K562 (cell line): ENCODE measurements around the gene USP24. TPM values are rescaled to one million over a fixed set of nuclear protein-coding genes. Genes with fewer than 3 reads are reported as not detected.

Experiments
- ATF1 ChIP-seq, 2 experiments: fragments of 450-650 bp in 1 of 2; IDR thresholded peaks; 2 replicates each; pipeline ENCODE4 v1.6.1; 2016; ENCODE audit warnings: missing compliant biosample characterization in 1 of 2, missing genetic modification characterization in 1 of 2
- CHD1 ChIP-seq: fragments of 200-600 bp; sonication (generic); IDR thresholded peaks from one replicate; pipeline ENCODE4 v1.6.1; 2012; ENCODE audit warnings: mild to moderate bottlenecking, moderate library complexity, low read length, inconsistent platforms
- DMBX1 ChIP-seq: fragments of 250-450 bp; sonication (Bioruptor Pico); IDR thresholded peaks from 2 replicates; pipeline ENCODE4 v1.8.0; 2022; ENCODE audit warnings: inconsistent platforms, mild to moderate bottlenecking, moderate library complexity, borderline replicate concordance
- GABPB1 ChIP-seq: sonication (generic); formaldehyde crosslinking; IDR thresholded peaks from 2 replicates; pipeline ENCODE4 v1.8.0; 2022; ENCODE audit warnings: mild to moderate bottlenecking, missing genetic modification reagents
- MYBL2 ChIP-seq, 2 experiments: fragments of 450-650 bp in 1 of 2; sonication (generic) in 1 of 2; formaldehyde crosslinking in 1 of 2; IDR thresholded peaks; 2 replicates each; pipeline versions ENCODE4 v1.6.1 to v1.8.1; 2017 to 2022; ENCODE audit warnings: borderline replicate concordance in 1 of 2, inconsistent platforms in 1 of 2, low read depth in 1 of 2, mild to moderate bottlenecking in 1 of 2, missing genetic modification reagents in 1 of 2, moderate library complexity in 1 of 2
- MYNN ChIP-seq, 2 experiments: sonication (generic); formaldehyde crosslinking in 1 of 2; IDR thresholded peaks; 2 replicates each; pipeline versions ENCODE4 v1.5.0 to v1.6.1; 2016 to 2020; ENCODE audit warnings: antibody characterized with exemption in 1 of 2, missing genetic modification reagents in 1 of 2
- NCOR1 ChIP-seq: fragments of 450-650 bp; IDR thresholded peaks from 2 replicates; pipeline ENCODE4 v1.6.1; 2016; ENCODE audit warnings: mild to moderate bottlenecking, moderate library complexity
- PHB2 ChIP-seq: fragments of 450-650 bp; IDR thresholded peaks from 2 replicates; pipeline ENCODE4 v1.6.1; 2017; ENCODE audit warnings: low read depth
- RAD21 ChIP-seq, 2 experiments: fragments of 250-450 bp in 1 of 2; fragments of 450-650 bp in 1 of 2; sonication (Bioruptor Pico) in 1 of 2; formaldehyde crosslinking in 1 of 2; IDR thresholded peaks in 1 of 2; conservative IDR thresholded peaks in 1 of 2; 2 replicates each; pipeline versions ENCODE4 v1.4.0 to v1.8.0; 2020 to 2022; ENCODE audit warnings: mild to moderate bottlenecking in 2 of 2, moderate library complexity in 1 of 2
- RB1 ChIP-seq: fragments of 450-650 bp; IDR thresholded peaks from 2 replicates; pipeline ENCODE4 v1.6.1; 2017; ENCODE audit warnings: low read depth, mild to moderate bottlenecking
- SETDB1 ChIP-seq: IDR thresholded peaks from one replicate; pipeline ENCODE4 v1.6.1; 2012; ENCODE audit warnings: low read length, control low read depth, inconsistent platforms
- STAT5A ChIP-seq: IDR thresholded peaks from 2 replicates; pipeline ENCODE4 v1.6.1; 2012; ENCODE audit warnings: low read length, inconsistent platforms, borderline replicate concordance
- TGIF2 ChIP-seq: sonication (generic); formaldehyde crosslinking; IDR thresholded peaks from 2 replicates; pipeline ENCODE4 v1.8.1; 2022; ENCODE audit warnings: mild to moderate bottlenecking, missing genetic modification reagents, moderate library complexity
- ZNF274 ChIP-seq: IDR thresholded peaks from 2 replicates; pipeline ENCODE4 v1.6.1; 2011; ENCODE audit warnings: low read depth, mild to moderate bottlenecking, low read length, moderate library complexity, borderline replicate concordance
- ZNF584 ChIP-seq: fragments of 200-800 bp; sonication (Bioruptor generic); IDR thresholded peaks from 2 replicates; pipeline ENCODE4 v1.6.1; 2016; ENCODE audit warnings: low read depth, mild to moderate bottlenecking, missing genetic modification characterization, missing compliant biosample characterization
- ZNF778 ChIP-seq: fragments of 450-650 bp; formaldehyde crosslinking; IDR thresholded peaks from 2 replicates; pipeline ENCODE4 v1.4.0; 2020; ENCODE audit warnings: mild to moderate bottlenecking, moderate library complexity
- polyA plus RNA-seq, 8 experiments: library from polyadenylated mRNA; depleted of rRNA in 4 of 8; stranded (reverse) in 5 of 8; unstranded in 3 of 8; fragments of >200 nt; fragmentation: Nextera tagmentation in 2 of 8; fragmentation: Illumina TruSeq in 1 of 8; extraction: Ambion mirVana in 2 of 8; extraction: Trizol in 1 of 8; gene quantifications; 2 replicates each; pipeline versions ENCODE4 v1.2.1 to v1.2.3, GENCODE V29; 2011 to 2014; ENCODE audit warnings: inconsistent platforms in 1 of 8, missing spikeins in 1 of 8
- total RNA-seq, 7 experiments: library from RNA; depleted of rRNA in 6 of 7; stranded (reverse); fragments of >200 nt in 6 of 7; fragmentation: Illumina TruSeq in 2 of 7; extraction: Trizol in 2 of 7; gene quantifications; 2 replicates each; pipeline versions ENCODE4 v1.2.1 to v1.2.3, GENCODE V29; 2011 to 2021; ENCODE audit warnings: low replicate concordance in 1 of 7
- TF ChIP-seq, protein P1 (sequence below): fragments of 250-450 bp; sonication (Bioruptor Pico); IDR thresholded peaks from 2 replicates; pipeline ENCODE4 v1.5.0; 2021
- TF ChIP-seq, protein P2 (sequence below), 2 experiments: fragments of 450-650 bp; IDR thresholded peaks; 2 replicates each; pipeline ENCODE4 v1.6.1; 2016
- TF ChIP-seq, protein P3 (sequence below): fragments of 450-650 bp; IDR thresholded peaks from 2 replicates; pipeline ENCODE4 v1.7.0; 2016; ENCODE audit warnings: borderline replicate concordance
- TF ChIP-seq, protein P4 (sequence below): sonication (generic); formaldehyde crosslinking; IDR thresholded peaks from 2 replicates; pipeline ENCODE4 v1.8.0; 2022; ENCODE audit warnings: missing genetic modification reagents, mild to moderate bottlenecking, borderline replicate concordance

USP24 gene
- total and polyA plus RNA-seq, 9 of the 15 experiments (the other 6 are each of a cell fraction or from before 2014, with no cell fraction given) = 7.7 to 62.6 (median 36.8) TPM

DNA sequence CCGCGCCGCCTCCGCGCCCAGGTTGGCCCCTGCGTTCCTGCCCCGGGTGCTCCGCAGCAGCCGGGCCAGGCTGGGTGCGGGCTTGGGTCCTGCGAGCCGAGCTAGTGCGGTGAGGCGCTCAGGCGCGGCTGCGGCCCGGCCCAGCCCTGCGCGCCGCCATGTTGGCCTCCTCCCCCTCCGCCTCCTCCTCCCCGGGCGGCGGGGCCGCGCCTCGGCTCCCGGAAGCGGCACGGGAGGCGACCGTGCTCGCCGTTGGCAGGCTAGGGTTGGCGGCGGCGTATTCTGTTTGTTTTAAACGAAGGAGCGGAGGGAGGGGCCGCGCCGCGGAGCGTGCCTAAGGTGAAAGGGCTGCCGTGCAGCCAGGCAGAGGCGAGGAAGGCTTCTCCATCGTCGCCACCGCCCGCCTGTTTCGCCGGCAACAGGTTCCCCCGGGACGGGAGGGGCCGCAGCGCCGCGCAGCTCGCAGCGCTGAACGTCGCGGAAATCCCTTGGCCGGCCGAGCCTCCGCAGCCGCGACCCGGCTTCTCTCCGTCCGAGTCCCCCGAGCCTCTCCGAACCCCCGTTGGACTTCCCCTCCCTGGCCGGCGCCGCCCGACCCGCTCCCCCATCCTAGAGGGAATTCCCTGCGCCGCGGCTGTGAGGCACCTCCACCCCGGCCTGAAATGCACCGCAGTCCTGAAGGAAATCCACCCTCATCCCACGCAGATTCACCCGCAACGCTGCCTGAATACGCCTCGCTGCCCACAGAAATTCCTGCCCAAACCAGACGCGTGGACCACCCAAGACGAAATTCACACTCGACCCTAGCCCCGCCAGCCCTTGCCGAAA lies at the start of gene USP24 (continued):
- TF ChIP-seq DMBX1 (CRISPR knock-in tag) = no peak
- no peak for TF ChIP-seq TGIF2 (CRISPR knock-in tag)
- no peak for TF ChIP-seq MYBL2 (IDR thresholded peaks at IDR 0.05; ENCODE audit: low read depth)
- no peak for TF ChIP-seq MYBL2 (CRISPR knock-in tag; IDR thresholded peaks at IDR 0.05; ENCODE audit: borderline replicate concordance)
- peak; percentile 75 for TF ChIP-seq GABPB1 (CRISPR knock-in tag)
- TF ChIP-seq MYNN (IDR thresholded peaks at IDR 0.05) = no peak
- TF ChIP-seq MYNN (CRISPR knock-in tag; IDR thresholded peaks at IDR 0.05) = no peak
- TF ChIP-seq, protein P1, sequence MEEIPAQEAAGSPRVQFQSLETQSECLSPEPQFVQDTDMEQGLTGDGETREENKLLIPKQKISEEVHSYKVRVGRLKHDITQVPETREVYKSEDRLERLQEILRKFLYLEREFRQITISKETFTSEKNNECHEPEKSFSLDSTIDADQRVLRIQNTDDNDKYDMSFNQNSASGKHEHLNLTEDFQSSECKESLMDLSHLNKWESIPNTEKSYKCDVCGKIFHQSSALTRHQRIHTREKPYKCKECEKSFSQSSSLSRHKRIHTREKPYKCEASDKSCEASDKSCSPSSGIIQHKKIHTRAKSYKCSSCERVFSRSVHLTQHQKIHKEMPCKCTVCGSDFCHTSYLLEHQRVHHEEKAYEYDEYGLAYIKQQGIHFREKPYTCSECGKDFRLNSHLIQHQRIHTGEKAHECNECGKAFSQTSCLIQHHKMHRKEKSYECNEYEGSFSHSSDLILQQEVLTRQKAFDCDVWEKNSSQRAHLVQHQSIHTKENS (CRISPR knock-in tag) = no peak
- TF ChIP-seq PHB2 = no peak
- TF ChIP-seq STAT5A = no peak
- no peak for TF ChIP-seq SETDB1
- no peak for TF ChIP-seq ATF1 (CRISPR knock-in tag; IDR thresholded peaks at IDR 0.05)
- peak; percentile 57 for TF ChIP-seq ATF1 (tag; IDR thresholded peaks at IDR 0.05)
- TF ChIP-seq, protein P2, sequence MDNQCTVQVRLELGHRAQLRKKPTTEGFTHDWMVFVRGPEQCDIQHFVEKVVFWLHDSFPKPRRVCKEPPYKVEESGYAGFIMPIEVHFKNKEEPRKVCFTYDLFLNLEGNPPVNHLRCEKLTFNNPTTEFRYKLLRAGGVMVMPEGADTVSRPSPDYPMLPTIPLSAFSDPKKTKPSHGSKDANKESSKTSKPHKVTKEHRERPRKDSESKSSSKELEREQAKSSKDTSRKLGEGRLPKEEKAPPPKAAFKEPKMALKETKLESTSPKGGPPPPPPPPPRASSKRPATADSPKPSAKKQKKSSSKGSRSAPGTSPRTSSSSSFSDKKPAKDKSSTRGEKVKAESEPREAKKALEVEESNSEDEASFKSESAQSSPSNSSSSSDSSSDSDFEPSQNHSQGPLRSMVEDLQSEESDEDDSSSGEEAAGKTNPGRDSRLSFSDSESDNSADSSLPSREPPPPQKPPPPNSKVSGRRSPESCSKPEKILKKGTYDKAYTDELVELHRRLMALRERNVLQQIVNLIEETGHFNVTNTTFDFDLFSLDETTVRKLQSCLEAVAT (IDR thresholded peaks at IDR 0.05) = peak; percentile 44 to 52; a peak in 1 of 4 replicates
- 0 out of 2 replicates have a peak, but pooled peaks have one; percentile 22 for TF ChIP-seq NCOR1
- TF ChIP-seq CHD1 = peak; percentile 22
- TF ChIP-seq ZNF584 (CRISPR knock-in tag) = no peak
- peak; percentile 69 for TF ChIP-seq RB1
- TF ChIP-seq, protein P3, sequence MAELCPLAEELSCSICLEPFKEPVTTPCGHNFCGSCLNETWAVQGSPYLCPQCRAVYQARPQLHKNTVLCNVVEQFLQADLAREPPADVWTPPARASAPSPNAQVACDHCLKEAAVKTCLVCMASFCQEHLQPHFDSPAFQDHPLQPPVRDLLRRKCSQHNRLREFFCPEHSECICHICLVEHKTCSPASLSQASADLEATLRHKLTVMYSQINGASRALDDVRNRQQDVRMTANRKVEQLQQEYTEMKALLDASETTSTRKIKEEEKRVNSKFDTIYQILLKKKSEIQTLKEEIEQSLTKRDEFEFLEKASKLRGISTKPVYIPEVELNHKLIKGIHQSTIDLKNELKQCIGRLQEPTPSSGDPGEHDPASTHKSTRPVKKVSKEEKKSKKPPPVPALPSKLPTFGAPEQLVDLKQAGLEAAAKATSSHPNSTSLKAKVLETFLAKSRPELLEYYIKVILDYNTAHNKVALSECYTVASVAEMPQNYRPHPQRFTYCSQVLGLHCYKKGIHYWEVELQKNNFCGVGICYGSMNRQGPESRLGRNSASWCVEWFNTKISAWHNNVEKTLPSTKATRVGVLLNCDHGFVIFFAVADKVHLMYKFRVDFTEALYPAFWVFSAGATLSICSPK = no peak
- TF ChIP-seq ZNF778 = no peak
- TF ChIP-seq RAD21 (CRISPR knock-in tag; conservative IDR thresholded peaks at IDR 0.05 in 1 of 2, IDR thresholded peaks at IDR 0.05 in 1 of 2) = 0 out of 4 replicates have a peak, but pooled peaks of 1 of the 2 experiments have one; percentile 13
- TF ChIP-seq, protein P4, sequence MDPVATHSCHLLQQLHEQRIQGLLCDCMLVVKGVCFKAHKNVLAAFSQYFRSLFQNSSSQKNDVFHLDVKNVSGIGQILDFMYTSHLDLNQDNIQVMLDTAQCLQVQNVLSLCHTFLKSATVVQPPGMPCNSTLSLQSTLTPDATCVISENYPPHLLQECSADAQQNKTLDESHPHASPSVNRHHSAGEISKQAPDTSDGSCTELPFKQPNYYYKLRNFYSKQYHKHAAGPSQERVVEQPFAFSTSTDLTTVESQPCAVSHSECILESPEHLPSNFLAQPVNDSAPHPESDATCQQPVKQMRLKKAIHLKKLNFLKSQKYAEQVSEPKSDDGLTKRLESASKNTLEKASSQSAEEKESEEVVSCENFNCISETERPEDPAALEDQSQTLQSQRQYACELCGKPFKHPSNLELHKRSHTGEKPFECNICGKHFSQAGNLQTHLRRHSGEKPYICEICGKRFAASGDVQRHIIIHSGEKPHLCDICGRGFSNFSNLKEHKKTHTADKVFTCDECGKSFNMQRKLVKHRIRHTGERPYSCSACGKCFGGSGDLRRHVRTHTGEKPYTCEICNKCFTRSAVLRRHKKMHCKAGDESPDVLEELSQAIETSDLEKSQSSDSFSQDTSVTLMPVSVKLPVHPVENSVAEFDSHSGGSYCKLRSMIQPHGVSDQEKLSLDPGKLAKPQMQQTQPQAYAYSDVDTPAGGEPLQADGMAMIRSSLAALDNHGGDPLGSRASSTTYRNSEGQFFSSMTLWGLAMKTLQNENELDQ (CRISPR knock-in tag) = no peak
- TF ChIP-seq ZNF274 = no peak
